ENCODE results near the gene ACAD11. TPM values are rescaled to one million over a fixed set of nuclear protein-coding genes. Genes with fewer than 3 reads are reported as not detected.
A peak's percentile ranks its signal among the peaks of the same experiment; 100 is the strongest.

The ACAD11 gene
- total RNA-seq, 1 experiment from 2014 or later, result 15.4 TPM

DNA sequence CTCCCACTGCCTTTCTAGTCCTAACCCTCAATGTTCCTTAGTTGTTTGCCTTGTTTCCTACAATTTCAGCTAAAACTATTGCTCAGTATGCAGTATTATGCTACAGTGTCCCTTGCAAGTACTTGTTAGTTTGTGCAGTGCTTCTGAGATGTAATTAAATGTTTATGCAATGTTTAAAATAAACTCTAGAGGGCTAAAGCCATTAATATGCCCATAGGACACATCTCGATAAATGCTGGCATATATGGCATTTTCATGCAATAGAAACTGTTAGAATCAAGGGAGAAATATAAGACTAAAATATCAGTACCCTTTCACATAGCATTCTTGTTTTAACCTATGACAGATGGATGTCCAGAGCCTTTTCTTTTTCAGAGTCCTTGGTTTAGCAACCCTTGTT lies 122.3 kb downstream of the ACAD11 start:
- H3K4me3 ChIP-seq (ENCODE audit: low read depth in 2 of 2, low read length in 2 of 2), result no peak overlapping the region

GRCh38 chr3:132536442-132537153 lies 123.0 kb downstream of the ACAD11 start:
- peak; percentile 32; the same call in 1 of the 2 replicates for ATAC-seq
- TF ChIP-seq, protein P1, sequence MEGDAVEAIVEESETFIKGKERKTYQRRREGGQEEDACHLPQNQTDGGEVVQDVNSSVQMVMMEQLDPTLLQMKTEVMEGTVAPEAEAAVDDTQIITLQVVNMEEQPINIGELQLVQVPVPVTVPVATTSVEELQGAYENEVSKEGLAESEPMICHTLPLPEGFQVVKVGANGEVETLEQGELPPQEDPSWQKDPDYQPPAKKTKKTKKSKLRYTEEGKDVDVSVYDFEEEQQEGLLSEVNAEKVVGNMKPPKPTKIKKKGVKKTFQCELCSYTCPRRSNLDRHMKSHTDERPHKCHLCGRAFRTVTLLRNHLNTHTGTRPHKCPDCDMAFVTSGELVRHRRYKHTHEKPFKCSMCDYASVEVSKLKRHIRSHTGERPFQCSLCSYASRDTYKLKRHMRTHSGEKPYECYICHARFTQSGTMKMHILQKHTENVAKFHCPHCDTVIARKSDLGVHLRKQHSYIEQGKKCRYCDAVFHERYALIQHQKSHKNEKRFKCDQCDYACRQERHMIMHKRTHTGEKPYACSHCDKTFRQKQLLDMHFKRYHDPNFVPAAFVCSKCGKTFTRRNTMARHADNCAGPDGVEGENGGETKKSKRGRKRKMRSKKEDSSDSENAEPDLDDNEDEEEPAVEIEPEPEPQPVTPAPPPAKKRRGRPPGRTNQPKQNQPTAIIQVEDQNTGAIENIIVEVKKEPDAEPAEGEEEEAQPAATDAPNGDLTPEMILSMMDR (IDR thresholded peaks at IDR 0.05), result no peak
- TF ChIP-seq SIN3A (IDR thresholded peaks at IDR 0.05; ENCODE audit: borderline replicate concordance, insufficient read depth, low read depth, low read length) (no peak), POLR2AphosphoS5 (IDR thresholded peaks at IDR 0.05; ENCODE audit: low read depth, low read length) (no peak), REST (IDR thresholded peaks at IDR 0.05; ENCODE audit: insufficient read depth in 1 of 2, low read depth in 2 of 2, low read length in 1 of 2) (no peak), TCF7L2 (IDR thresholded peaks at IDR 0.05; ENCODE audit: low read depth, low read length) (no peak)
- Histone ChIP-seq H3K4me1 (ENCODE audit: control insufficient read depth, insufficient read depth, low read length) (no peaks in the 10 kb centered on the region), H3K27ac (ENCODE audit: low read length) (no peak overlapping the region), H3K9me3 (ENCODE audit: control insufficient read depth, insufficient read depth, low read depth, low read length) (no peaks in the 10 kb centered on the region), H3K27me3 (ENCODE audit: control insufficient read depth, insufficient read depth, low read length) (no peaks in the 10 kb centered on the region), H3K4me3 (ENCODE audit: low read depth in 2 of 2, low read length in 2 of 2) (no peak overlapping the region), H3K36me3 (ENCODE audit: control insufficient read depth, insufficient read depth, low read length) (peaks cover 19% of the 10 kb centered on the region)
- intact Hi-C loops (cut with micrococcal nuclease; ENCODE audit: unreplicated experiment) (loop anchor here (1.0 kb wide), 1 partner anchor 106 kb away; no protein-coding TSS in a partner anchor), in situ Hi-C loops (cut with HindIII; ENCODE audit: low pct_unique_long_range_greater_than_20kb, low sequenced_read_pairs) (no loop called here)
- POLR2A ChIA-PET, result no interaction called here
- CTCF ChIA-PET, result interaction anchor here (0.8 to 1.1 kb wide), 5 partner anchors 9 to 107 kb away, joined by 3 to 13 read pairs (median 5); no protein-coding TSS in a partner anchor
- no TSS peak for BruUV-seq (replicated peaks)
- DNase-seq (ENCODE audit: low read depth, low spot score), result no peak

More for the DNA sequence above, 122.3 kb downstream of the ACAD11 start:
- DNase-seq (ENCODE audit: low read depth, low spot score) (no peak), ATAC-seq (no peak)
- TF ChIP-seq SIN3A (IDR thresholded peaks at IDR 0.05; ENCODE audit: borderline replicate concordance, insufficient read depth, low read depth, low read length), result no peak
- ChIA-PET POLR2A (no interaction called here), CTCF (no interaction called here)
- intact Hi-C loops (cut with micrococcal nuclease; ENCODE audit: unreplicated experiment), result no loop called here
- Histone ChIP-seq H3K36me3 (ENCODE audit: control insufficient read depth, insufficient read depth, low read length) (peaks cover 19% of the 10 kb centered on the region), H3K27me3 (ENCODE audit: control insufficient read depth, insufficient read depth, low read length) (no peaks in the 10 kb centered on the region), H3K27ac (ENCODE audit: low read length) (no peak overlapping the region), H3K9me3 (ENCODE audit: control insufficient read depth, insufficient read depth, low read depth, low read length) (no peaks in the 10 kb centered on the region), H3K4me1 (ENCODE audit: control insufficient read depth, insufficient read depth, low read length) (no peaks in the 10 kb centered on the region)
- in situ Hi-C loops (cut with HindIII; ENCODE audit: low pct_unique_long_range_greater_than_20kb, low sequenced_read_pairs), result no loop called here
- BruUV-seq (replicated peaks), result no TSS peak
